H9 (cell line): Measurements from ENCODE around the gene SNRNP48. TPM values are rescaled to one million over a fixed set of nuclear protein-coding genes. Genes with fewer than 3 reads are reported as not detected.

Source experiments
- DNase-seq: peaks from one replicate; pipeline ENCODE4 v3.0.0-alpha.2; 2017
- H2AFZ ChIP-seq: one replicate; pipeline ENCODE4 v1.6.1; 2013; ENCODE audit warnings: mild to moderate bottlenecking, low read length, control low read depth, moderate library complexity
- H2AK5ac ChIP-seq: 2 replicates; pipeline ENCODE4 v1.6.1; 2013; ENCODE audit warnings: low read length, control low read depth, mixed read lengths; ENCODE audit not compliant: insufficient read length
- H2BK120ac ChIP-seq: one replicate; pipeline ENCODE4 v1.6.1; 2013; ENCODE audit warnings: low read depth, mild to moderate bottlenecking, low read length, control low read depth, inconsistent platforms; ENCODE audit not compliant: poor library complexity, severe bottlenecking
- H2BK12ac ChIP-seq: 2 replicates; pipeline ENCODE4 v1.6.1; 2013; ENCODE audit warnings: low read length, control low read depth, mixed read lengths, low read depth; ENCODE audit not compliant: insufficient read length
- H2BK15ac ChIP-seq: 2 replicates; pipeline ENCODE4 v1.6.1; 2013; ENCODE audit warnings: low read depth, low read length, control low read depth
- H2BK20ac ChIP-seq: one replicate; pipeline ENCODE4 v1.6.1; 2013; ENCODE audit warnings: low read depth, mild to moderate bottlenecking, low read length, control low read depth, inconsistent platforms; ENCODE audit not compliant: poor library complexity, severe bottlenecking
- H2BK5ac ChIP-seq: 2 replicates; pipeline ENCODE4 v1.6.1; 2013; ENCODE audit warnings: low read length, control low read depth, mixed read lengths; ENCODE audit not compliant: insufficient read length
- H3K14ac ChIP-seq: 2 replicates; pipeline ENCODE4 v1.6.1; 2013; ENCODE audit warnings: low read length, control low read depth; ENCODE audit not compliant: insufficient read depth
- H3K18ac ChIP-seq: 2 replicates; pipeline ENCODE4 v1.6.1; 2013; ENCODE audit warnings: low read depth, mild to moderate bottlenecking, mixed read lengths, low read length, control low read depth; ENCODE audit not compliant: insufficient read length
- H3K23ac ChIP-seq: 2 replicates; pipeline ENCODE4 v1.6.1; 2013; ENCODE audit warnings: low read length, control low read depth, mixed read lengths, low read depth; ENCODE audit not compliant: insufficient read length
- H3K23me2 ChIP-seq: 2 replicates; pipeline ENCODE4 v1.6.1; 2013; ENCODE audit warnings: low read depth, mild to moderate bottlenecking, mixed read lengths, low read length, control low read depth; ENCODE audit not compliant: insufficient read length, poor library complexity, severe bottlenecking
- H3K27ac ChIP-seq: 2 replicates; pipeline ENCODE4 v1.5.1; 2013; ENCODE audit warnings: low read length, control low read depth, mixed read lengths, low read depth; ENCODE audit not compliant: insufficient read length
- H3K27me3 ChIP-seq: 2 replicates; pipeline ENCODE4 v1.6.1; 2013; ENCODE audit warnings: low read length, control low read depth, inconsistent platforms; ENCODE audit not compliant: insufficient read depth
- H3K4ac ChIP-seq: 2 replicates; pipeline ENCODE4 v1.6.1; 2013; ENCODE audit warnings: low read depth, mild to moderate bottlenecking, control low read depth, inconsistent platforms, low read length, moderate library complexity
- H3K4me1 ChIP-seq: 2 replicates; pipeline ENCODE4 v1.6.1; 2013; ENCODE audit warnings: low read length, control low read depth, inconsistent platforms; ENCODE audit not compliant: insufficient read depth
- H3K4me2 ChIP-seq: 2 replicates; pipeline ENCODE4 v1.6.1; 2013; ENCODE audit warnings: low read length, control low read depth, mixed read lengths; ENCODE audit not compliant: insufficient read length, insufficient read depth
- H3K56ac ChIP-seq: 2 replicates; pipeline ENCODE4 v1.6.1; 2013; ENCODE audit warnings: low read depth, mild to moderate bottlenecking, mixed read lengths, low read length, control low read depth; ENCODE audit not compliant: insufficient read length
- H3K79me1 ChIP-seq: 2 replicates; pipeline ENCODE4 v1.6.1; 2013; ENCODE audit warnings: low read depth, mild to moderate bottlenecking, moderate library complexity, low read length, control low read depth, inconsistent platforms; ENCODE audit not compliant: insufficient read depth, poor library complexity, severe bottlenecking
- H3K79me2 ChIP-seq: 2 replicates; pipeline ENCODE4 v1.6.1; 2013; ENCODE audit warnings: low read length, control low read depth, inconsistent platforms; ENCODE audit not compliant: insufficient read depth
- H3K9ac ChIP-seq: 2 replicates; pipeline ENCODE4 v1.6.1; 2013; ENCODE audit warnings: low read length, control low read depth, mixed read lengths; ENCODE audit not compliant: insufficient read length; ENCODE audit errors: extremely low read depth
- H3K9me3 ChIP-seq: one replicate; pipeline ENCODE4 v1.6.1; 2013; ENCODE audit warnings: low read depth, low read length, inconsistent platforms; ENCODE audit not compliant: control insufficient read depth
- H3T11ph ChIP-seq: one replicate; pipeline ENCODE4 v1.6.1; 2013; ENCODE audit warnings: mild to moderate bottlenecking, low read length, control low read depth, inconsistent platforms
- H4K20me1 ChIP-seq: one replicate; pipeline ENCODE4 v1.6.1; 2013; ENCODE audit not compliant: control insufficient read depth, insufficient read length, insufficient read depth
- H4K5ac ChIP-seq: 2 replicates; pipeline ENCODE4 v1.6.1; 2013; ENCODE audit warnings: low read depth, mild to moderate bottlenecking, mixed read lengths, low read length, control low read depth; ENCODE audit not compliant: insufficient read length
- H4K8ac ChIP-seq: replicated peaks from 2 replicates; pipeline ENCODE4 v1.6.1; 2013; ENCODE audit warnings: low read length, control low read depth, mixed read lengths, low read depth; ENCODE audit not compliant: insufficient read length
- H4K91ac ChIP-seq: 2 replicates; pipeline ENCODE4 v1.6.1; 2013; ENCODE audit warnings: low read depth, mild to moderate bottlenecking, moderate library complexity, mixed read lengths, low read length, control low read depth; ENCODE audit not compliant: insufficient read length
- H3K27ac Mint-ChIP-seq, 3 experiments: 2 replicates in 2 of 3; 3 replicates in 1 of 3; pipeline ENCODE4 v1.8.0; 2020 to 2021; ENCODE audit warnings: mixed read lengths in 3 of 3, mild to moderate bottlenecking in 1 of 3, moderate library complexity in 1 of 3
- H3K27me3 Mint-ChIP-seq: 2 replicates; pipeline ENCODE4 v1.8.0; 2021; ENCODE audit warnings: low read depth, mild to moderate bottlenecking, moderate library complexity, mixed read lengths
- H3K36me3 Mint-ChIP-seq, 3 experiments: 2 replicates in 2 of 3; 3 replicates in 1 of 3; pipeline ENCODE4 v1.8.0; 2020 to 2021; ENCODE audit warnings: low read depth in 3 of 3, mixed read lengths in 3 of 3; ENCODE audit not compliant: insufficient read depth in 1 of 3
- H3K4me1 Mint-ChIP-seq, 2 experiments: 2 replicates each; pipeline ENCODE4 v1.8.0; 2020; ENCODE audit warnings: mixed read lengths in 2 of 2
- H3K4me3 Mint-ChIP-seq, 2 experiments: 2 replicates in 1 of 2; 3 replicates in 1 of 2; pipeline ENCODE4 v1.8.0; 2020 to 2021; ENCODE audit warnings: mild to moderate bottlenecking in 2 of 2, mixed read lengths in 2 of 2, moderate library complexity in 1 of 2
- H3K9me3 Mint-ChIP-seq, 2 experiments: 2 replicates in 1 of 2; 3 replicates in 1 of 2; pipeline ENCODE4 v1.8.0; 2020; ENCODE audit warnings: mild to moderate bottlenecking in 2 of 2, mixed read lengths in 2 of 2, moderate library complexity in 1 of 2
- CTCF ChIP-seq: fragments of 200-600 bp; sonication (generic); conservative IDR thresholded peaks from 3 replicates; pipeline ENCODE4 v1.8.0; 2021; ENCODE audit warnings: antibody characterized with exemption, mild to moderate bottlenecking
- WGBS: extraction: QIAGEN DNeasy Blood & Tissue Kit; methylation state at CpG from one replicate; pipeline ENCODE4 v1.1.7; 2013; ENCODE audit warnings: missing lambda C conversion rate, low lambda C conversion rate, mixed read lengths; ENCODE audit not compliant: insufficient read length; ENCODE audit errors: extremely low coverage; 5-methylcytosine and 5-hydroxymethylcytosine counted together
- total RNA-seq: library from RNA; stranded (reverse); gene quantifications from 2 replicates; pipeline ENCODE4 v1.2.1, GENCODE V29; 2021

The SNRNP48 gene
- total RNA-seq, 1 experiment from 2014 or later, result 16.9 TPM

- Histone ChIP-seq H3K23ac (no peak overlapping the region), H3K4me1 (no peaks in the 10 kb centered on the region), H3K56ac (no peak overlapping the region), H4K5ac (no peak overlapping the region), H3K14ac (no peak overlapping the region), H2BK20ac (no peak overlapping the region), H4K8ac (no peak overlapping the region), H4K91ac (no peak overlapping the region), H2AK5ac (no peak overlapping the region), H3K27me3 (no peaks in the 10 kb centered on the region), H3K23me2 (no peaks in the 10 kb centered on the region), H3K4ac (no peak overlapping the region), H3K4me2 (no peak overlapping the region), H3T11ph (no peak overlapping the region), H3K27ac (no peak overlapping the region), H2BK5ac (no peak overlapping the region), H2BK120ac (no peak overlapping the region), H3K79me2 (no peaks in the 10 kb centered on the region), H2BK15ac (no peak overlapping the region), H4K20me1 (no peaks in the 10 kb centered on the region), H3K9me3 (no peaks in the 10 kb centered on the region), H3K79me1 (no peaks in the 10 kb centered on the region), H3K18ac (no peak overlapping the region), H2BK12ac (no peak overlapping the region), H3K9ac (no peak overlapping the region), H2AFZ (no peak overlapping the region)
- no peak for TF ChIP-seq CTCF
- Mint-ChIP-seq H3K36me3 (no peaks in the 10 kb centered on the region), H3K27ac (no peak overlapping the region), H3K4me3 (no peak overlapping the region), H3K27me3 (no peaks in the 10 kb centered on the region; the same call in none of the 2 replicates), H3K4me1 (no peaks in the 10 kb centered on the region), H3K9me3 (no peaks in the 10 kb centered on the region)
- no peak for DNase-seq
- WGBS, result no CpG with 5 or more reads among the region's 1 CpG
Observed at GRCh38 chr6:7646394-7646793, 56.4 kb downstream of the SNRNP48 start.
